Testis (tissue), 3 donors: Measurements from ENCODE around the gene INPP4A. TPM values are rescaled to one million over a fixed set of nuclear protein-coding genes. Genes with fewer than 3 reads are reported as not detected.

ENCODE experiments used
- DNase-seq: peaks from one replicate; pipeline ENCODE4 v3.0.0-alpha.2; 2019
- H3K27ac ChIP-seq, 2 donors: fragments of 200-600 bp; sonication (generic); one replicate each; pipeline ENCODE4 v1.5.1; 2019
- H3K27me3 ChIP-seq: fragments of 200-600 bp; sonication (generic); one replicate; pipeline ENCODE4 v1.5.1; 2019
- H3K36me3 ChIP-seq: fragments of 200-600 bp; sonication (generic); one replicate; pipeline ENCODE4 v1.5.1; 2017; ENCODE audit warnings: low read depth; ENCODE audit errors: missing control alignments
- H3K4me1 ChIP-seq: fragments of 200-600 bp; sonication (generic); one replicate; pipeline ENCODE4 v1.5.1; 2019
- H3K4me3 ChIP-seq, 2 donors: fragments of 200-600 bp; sonication (generic); one replicate each; pipeline ENCODE4 v1.5.1; 2017 to 2019
- H3K9me3 ChIP-seq: fragments of 200-600 bp; sonication (generic); one replicate; pipeline ENCODE4 v1.5.1; 2017
- CTCF ChIP-seq, 3 experiments: fragments of 450-650 bp in 2 of 3; fragments of 200-600 bp in 1 of 3; sonication (generic) in 1 of 3; IDR thresholded peaks; one replicate each; pipeline ENCODE4 v1.5.1; 2016 to 2019; ENCODE audit warnings: antibody characterized with exemption in 3 of 3, mild to moderate bottlenecking in 2 of 3, moderate library complexity in 1 of 3
- POLR2A ChIP-seq: fragments of 450-650 bp; IDR thresholded peaks from one replicate; pipeline ENCODE4 v1.6.1; 2017; ENCODE audit warnings: antibody characterized with exemption, mild to moderate bottlenecking, moderate library complexity
- whole genome bisulfite sequencing, 2 donors: methylation state at CpG; one replicate each; pipeline ENCODE4 v1.1.5; 2018; 5-methylcytosine and 5-hydroxymethylcytosine counted together
- intact Hi-C: fragments of 100-400 bp; cut with DNase I; formaldehyde crosslinking; loops from one replicate; pipeline ENCODE4 v1.15.1; 2023; ENCODE audit warnings: low total_unique reads
- polyA plus RNA-seq: library from polyadenylated mRNA; stranded (reverse); fragments of 350-450 nt; fragmentation: Illumina TruSeq; extraction: RNeasy Lipid Tissue Mini Kit (QIAGEN cat#74804); gene quantifications from one replicate; pipeline ENCODE4 v1.2.3, GENCODE V29; 2014; ENCODE audit warnings: low read depth, low replicate concordance; ENCODE audit not compliant: insufficient read depth
- total RNA-seq, 2 donors: library from RNA; depleted of rRNA; stranded (reverse); fragments of >200 nt; gene quantifications; one replicate each; pipeline ENCODE4 v1.2.3, GENCODE V29; 2016

INPP4A gene
- total and polyA plus RNA-seq, 3 donors from 2014 or later = 13.3 to 42.9 (median 35.6) TPM

- Histone ChIP-seq H3K36me3 (no peaks in the 10 kb centered on the region), H3K4me1 (peaks cover 6% of the 10 kb centered on the region), H3K4me3 (no peak overlapping the region), H3K9me3 (no peaks in the 10 kb centered on the region), H3K27me3 (no peaks in the 10 kb centered on the region), H3K27ac (no peak overlapping the region)
- TF ChIP-seq POLR2A = no peak
- 59 to 75% methylated on average over 11 of the region's 11 CpGs for WGBS, 2 donors
- intact Hi-C loops = no loop called here
- peak; percentile 43 for DNase-seq
Measured at GRCh38 chr2:98465456-98466226, 21.0 kb downstream of the INPP4A start.

- H3K4me3 ChIP-seq = no peak overlapping the region
- peaks cover 13% of the 10 kb centered on the region for H3K4me1 ChIP-seq
- no peak overlapping the region for H3K27ac ChIP-seq
- TF ChIP-seq CTCF (IDR thresholded peaks at IDR 0.05) = no peak
- no peak for TF ChIP-seq POLR2A
- intact Hi-C loops = no loop called here
- no peaks in the 10 kb centered on the region for H3K9me3 ChIP-seq
- no peaks in the 10 kb centered on the region for H3K36me3 ChIP-seq
- 91 to 98% methylated on average over 11 of the region's 11 CpGs for WGBS, 2 donors
- DNase-seq = no peak
- no peaks in the 10 kb centered on the region for H3K27me3 ChIP-seq
Measured at GRCh38 chr2:98467082-98467536, 22.5 kb downstream of the INPP4A start.

GRCh38 chr2:98467652-98468051 is 23.0 kb downstream of the INPP4A start:
- Histone ChIP-seq H3K27ac (no peak overlapping the region), H3K4me1 (peaks cover 18% of the 10 kb centered on the region), H3K36me3 (no peaks in the 10 kb centered on the region), H3K4me3 (no peak overlapping the region), H3K27me3 (no peaks in the 10 kb centered on the region), H3K9me3 (no peaks in the 10 kb centered on the region)
- no peak for DNase-seq
- TF ChIP-seq POLR2A = no peak
- no peak for TF ChIP-seq CTCF (IDR thresholded peaks at IDR 0.05)
- intact Hi-C loops = no loop called here
- WGBS, 2 donors = 82 to 91% methylated on average over 3 of the region's 3 CpGs

- Histone ChIP-seq H3K4me3 (no peak overlapping the region), H3K36me3 (no peaks in the 10 kb centered on the region), H3K27me3 (no peaks in the 10 kb centered on the region), H3K4me1 (peaks cover 19% of the 10 kb centered on the region), H3K27ac (no peak overlapping the region), H3K9me3 (no peaks in the 10 kb centered on the region)
- no peak for TF ChIP-seq POLR2A
- no peak for TF ChIP-seq CTCF (IDR thresholded peaks at IDR 0.05)
- WGBS, 2 donors = 87 to 94% methylated on average over 4 to 5 of the region's 5 CpGs
- no peak for DNase-seq
- intact Hi-C loops = no loop called here
Measured at GRCh38 chr2:98468621-98469236, 24.1 kb downstream of the INPP4A start.

GRCh38 chr2:98469862-98470544 is 25.3 kb downstream of the INPP4A start:
- intact Hi-C loops = no loop called here
- DNase-seq = no peak
- 91 to 98% methylated on average over 4 to 11 of the region's 11 CpGs for WGBS, 2 donors
- Histone ChIP-seq H3K27me3 (no peaks in the 10 kb centered on the region), H3K4me1 (peaks cover 15% of the 10 kb centered on the region), H3K36me3 (no peaks in the 10 kb centered on the region), H3K27ac (no peak overlapping the region), H3K9me3 (no peaks in the 10 kb centered on the region), H3K4me3 (no peak overlapping the region)
- TF ChIP-seq POLR2A (no peak), CTCF (IDR thresholded peaks at IDR 0.05) (no peak)
